H1 (cell line): ENCODE results near the gene SLC22A9. TPM values are rescaled to one million over a fixed set of nuclear protein-coding genes. Genes with fewer than 3 reads are reported as not detected.

Source experiments
- CTCF ChIA-PET: fragments of 300-600 bp; sonication (Branson Sonifier 250); formaldehyde crosslinking; loops from one replicate; lab custom pipeline; 2021; ENCODE audit not compliant: partially characterized antibody; lab: Charles Lee
- POLR2A ChIA-PET: fragments of 300-600 bp; sonication (Branson Sonifier 250); formaldehyde crosslinking; loops from one replicate; lab custom pipeline; 2021; ENCODE audit warnings: inconsistent platforms; ENCODE audit not compliant: partially characterized antibody; lab: Charles Lee
- DNase-seq, 2 experiments: peaks; one replicate each; pipeline versions ENCODE4 v3.0.0 to v3.0.0-alpha.2; 2010 to 2022; ENCODE audit warnings: low spot score in 2 of 2, low read depth in 1 of 2, mixed read lengths in 1 of 2
- FAIRE-seq: peaks from 2 replicates; lab custom pipeline; 2011; peaks lifted over from hg19 to GRCh38; lab: Jason Lieb, UNC
- H2AFZ ChIP-seq: 2 replicates; pipeline ENCODE4 v1.8.1; 2012; ENCODE audit warnings: low read length, inconsistent platforms
- H2AK5ac ChIP-seq: 2 replicates; pipeline ENCODE4 v1.6.1; 2013; ENCODE audit warnings: low read depth, low read length
- H2BK120ac ChIP-seq: replicated peaks from 2 replicates; pipeline ENCODE3; 2013; ENCODE audit warnings: low read depth, low read length, inconsistent platforms
- H2BK12ac ChIP-seq: 2 replicates; pipeline ENCODE4 v1.6.1; 2013; ENCODE audit warnings: low read depth, low read length
- H2BK15ac ChIP-seq: 2 replicates; pipeline ENCODE4 v1.6.1; 2013; ENCODE audit warnings: low read length
- H2BK20ac ChIP-seq: 2 replicates; pipeline ENCODE4 v1.6.1; 2013; ENCODE audit warnings: low read length
- H2BK5ac ChIP-seq: 2 replicates; pipeline ENCODE4 v1.6.1; 2013; ENCODE audit warnings: low read depth, low read length
- H3K14ac ChIP-seq: 2 replicates; pipeline ENCODE4 v1.6.1; 2013; ENCODE audit warnings: inconsistent platforms; ENCODE audit not compliant: insufficient read length
- H3K18ac ChIP-seq: 2 replicates; pipeline ENCODE4 v1.6.1; 2013; ENCODE audit warnings: low read length; ENCODE audit errors: extremely low read depth
- H3K23ac ChIP-seq: 2 replicates; pipeline ENCODE4 v1.6.1; 2013; ENCODE audit warnings: inconsistent platforms; ENCODE audit not compliant: insufficient read length
- H3K23me2 ChIP-seq: 2 replicates; pipeline ENCODE4 v1.6.1; 2013; ENCODE audit warnings: low read depth, low read length
- H3K27ac ChIP-seq: 2 replicates; pipeline ENCODE4 v1.6.1; 2011; ENCODE audit warnings: low read depth, low read length, inconsistent platforms
- H3K27me3 ChIP-seq, 4 experiments: replicated peaks in 1 of 4; 1 replicate in 1 of 4; 2 replicates in 3 of 4; pipeline versions ENCODE4 v1.6.1 to v1.8.1; 2011 to 2013; ENCODE audit warnings: low read length in 3 of 4, mild to moderate bottlenecking in 3 of 4, inconsistent platforms in 2 of 4, mixed read lengths in 2 of 4, moderate library complexity in 1 of 4; ENCODE audit not compliant: control insufficient read depth in 3 of 4, insufficient read depth in 3 of 4; ENCODE audit errors: extremely low read depth in 1 of 4
- H3K36me3 ChIP-seq, 4 experiments: 2 replicates each; pipeline versions ENCODE4 v1.6.1 to v1.8.1; 2011 to 2013; ENCODE audit warnings: mild to moderate bottlenecking in 4 of 4, low read length in 3 of 4, moderate library complexity in 2 of 4, control low read depth in 1 of 4, inconsistent platforms in 1 of 4; ENCODE audit not compliant: insufficient read depth in 4 of 4, control insufficient read depth in 2 of 4
- H3K4ac ChIP-seq: replicated peaks from 2 replicates; pipeline ENCODE3; 2013; ENCODE audit warnings: low read length, low read depth, mixed read lengths, inconsistent platforms; ENCODE audit not compliant: insufficient read length
- H3K4me1 ChIP-seq, 4 experiments: replicated peaks in 1 of 4; 1 replicate in 1 of 4; 2 replicates in 3 of 4; pipeline versions ENCODE4 v1.6.1 to v1.8.1; 2011 to 2013; ENCODE audit warnings: low read length in 3 of 4, inconsistent platforms in 2 of 4, mixed read lengths in 1 of 4; ENCODE audit not compliant: insufficient read depth in 4 of 4, control insufficient read depth in 3 of 4
- H3K4me2 ChIP-seq, 2 experiments: 2 replicates each; pipeline versions ENCODE4 v1.6.1 to v1.8.1; 2011 to 2013; ENCODE audit warnings: low read depth in 2 of 2, low read length in 2 of 2, control low read depth in 1 of 2, inconsistent platforms in 1 of 2, mild to moderate bottlenecking in 1 of 2; ENCODE audit not compliant: insufficient read depth in 1 of 2
- H3K4me3 ChIP-seq, 4 experiments: fragments of 200-600, 300-600 bp in 1 of 4; sonication (generic), shearing (Covaris generic), sonication (Bioruptor Twin) in 1 of 4; 2 replicates each; pipeline versions ENCODE4 v1.5.1 to v1.8.1; 2011 to 2016; ENCODE audit warnings: low read length in 4 of 4, low read depth in 3 of 4, control low read depth in 2 of 4, inconsistent platforms in 2 of 4, mild to moderate bottlenecking in 2 of 4, mixed read lengths in 1 of 4, moderate library complexity in 1 of 4; ENCODE audit not compliant: insufficient read depth in 2 of 4; ENCODE audit errors: extremely low read depth in 1 of 4
- H3K56ac ChIP-seq: replicated peaks from 2 replicates; pipeline ENCODE3; 2013; ENCODE audit warnings: low read depth, mild to moderate bottlenecking, mixed read lengths, low read length, inconsistent platforms; ENCODE audit not compliant: insufficient read length
- H3K79me1 ChIP-seq: 2 replicates; pipeline ENCODE4 v1.6.1; 2013; ENCODE audit warnings: low read depth, low read length, control low read depth
- H3K79me2 ChIP-seq, 2 experiments: 2 replicates each; pipeline versions ENCODE4 v1.6.1 to v1.8.1; 2012 to 2013; ENCODE audit warnings: low read length in 2 of 2, mild to moderate bottlenecking in 2 of 2, inconsistent platforms in 1 of 2; ENCODE audit not compliant: insufficient read depth in 2 of 2, control insufficient read depth in 1 of 2
- H3K9ac ChIP-seq, 4 experiments: replicated peaks in 1 of 4; 1 replicate in 1 of 4; 2 replicates in 3 of 4; pipeline versions ENCODE4 v1.6.1 to v1.8.1; 2011 to 2013; ENCODE audit warnings: low read depth in 3 of 4, low read length in 3 of 4, control low read depth in 2 of 4, mild to moderate bottlenecking in 2 of 4, moderate library complexity in 2 of 4, inconsistent platforms in 1 of 4; ENCODE audit errors: extremely low read depth in 1 of 4
- H3K9me3 ChIP-seq, 2 experiments: 2 replicates each; pipeline versions ENCODE4 v1.6.1 to v1.8.1; 2012 to 2013; ENCODE audit warnings: mild to moderate bottlenecking in 2 of 2, moderate library complexity in 2 of 2, control low read depth in 1 of 2, inconsistent platforms in 1 of 2, low read depth in 1 of 2, low read length in 1 of 2, mixed read lengths in 1 of 2; ENCODE audit not compliant: insufficient read depth in 2 of 2
- H4K20me1 ChIP-seq, 2 experiments: replicated peaks in 1 of 2; 2 replicates each; pipeline versions ENCODE3 to v1.8.1; 2011 to 2013; ENCODE audit warnings: inconsistent platforms in 2 of 2, low read length in 2 of 2, mild to moderate bottlenecking in 1 of 2; ENCODE audit not compliant: insufficient read depth in 2 of 2, control insufficient read depth in 1 of 2
- H4K5ac ChIP-seq: 2 replicates; pipeline ENCODE4 v1.6.1; 2013; ENCODE audit warnings: low read length, low read depth, mixed read lengths, inconsistent platforms; ENCODE audit not compliant: insufficient read length
- H4K8ac ChIP-seq: 2 replicates; pipeline ENCODE4 v1.8.0; 2013; ENCODE audit warnings: mild to moderate bottlenecking, moderate library complexity, low read length, inconsistent platforms; ENCODE audit not compliant: insufficient read depth; ENCODE audit errors: extremely low read depth
- H4K91ac ChIP-seq: replicated peaks from 2 replicates; pipeline ENCODE3; 2013; ENCODE audit warnings: low read length, mixed read lengths, inconsistent platforms; ENCODE audit not compliant: insufficient read length
- ASH2L ChIP-seq: fragments of 200-600, 300-600 bp; sonication (generic); IDR thresholded peaks from one replicate; pipeline ENCODE4 v1.7.1; 2017; ENCODE audit warnings: low read length
- ATF2 ChIP-seq: IDR thresholded peaks from 2 replicates; pipeline ENCODE4 v1.6.1; 2012; ENCODE audit warnings: low read length, inconsistent platforms
- BCL11A ChIP-seq, 2 experiments: IDR thresholded peaks; one replicate each; pipeline ENCODE4 v1.6.1; 2011; ENCODE audit warnings: low read depth in 2 of 2, low read length in 2 of 2, mild to moderate bottlenecking in 2 of 2
- CTBP2 ChIP-seq: IDR thresholded peaks from 2 replicates; pipeline ENCODE4 v1.7.0; 2011; ENCODE audit warnings: borderline replicate concordance, mild to moderate bottlenecking, moderate library complexity, mixed read lengths, low read length; ENCODE audit not compliant: insufficient read depth, insufficient read length
- GTF2F1 ChIP-seq: IDR thresholded peaks from 2 replicates; pipeline ENCODE4 v1.6.1; 2012; ENCODE audit warnings: low read depth, low read length, improper control_type of control experiment, borderline replicate concordance
- KDM5A ChIP-seq: fragments of 200-600 bp; IDR thresholded peaks from 2 replicates; pipeline ENCODE4 v1.7.1; 2012; ENCODE audit warnings: mild to moderate bottlenecking, low read length, inconsistent platforms, mixed read lengths
- POU5F1 ChIP-seq: IDR thresholded peaks from 2 replicates; pipeline ENCODE4 v1.6.1; 2011; ENCODE audit warnings: low read depth, mild to moderate bottlenecking, low read length, moderate library complexity
- RBBP5 ChIP-seq: IDR thresholded peaks from 2 replicates; pipeline ENCODE4 v1.7.1; 2012; ENCODE audit warnings: low read depth, mild to moderate bottlenecking, inconsistent platforms, low read length, moderate library complexity, borderline replicate concordance
- RNF2 ChIP-seq: fragments of 200-900, 300-1000 bp; sonication (generic); IDR thresholded peaks from 2 replicates; pipeline ENCODE4 v1.7.1; 2016; ENCODE audit warnings: borderline replicate concordance, low read depth, mild to moderate bottlenecking, antibody characterized with exemption, low read length; ENCODE audit not compliant: poor library complexity, severe bottlenecking; ENCODE audit errors: missing control alignments
- SAP30 ChIP-seq: fragments of 300-600 bp; sonication (generic); IDR thresholded peaks from 2 replicates; pipeline ENCODE4 v1.7.1; 2012; ENCODE audit warnings: low read length, moderate library complexity, mild to moderate bottlenecking, inconsistent platforms; ENCODE audit not compliant: insufficient read depth, insufficient replicate concordance
- WGBS, 2 experiments: shearing (Covaris generic) in 1 of 2; methylation state at CpG; one replicate each; pipeline versions ENCODE4 v1.1.6 to v1.1.7; 2013 to 2015; ENCODE audit warnings: low lambda C conversion rate in 2 of 2, mixed read lengths in 2 of 2, inconsistent platforms in 1 of 2, low coverage in 1 of 2, missing lambda C conversion rate in 1 of 2; ENCODE audit not compliant: insufficient replicate concordance in 2 of 2, insufficient coverage in 1 of 2, insufficient read length in 1 of 2; ENCODE audit errors: extremely low coverage in 1 of 2, missing lambda C conversion rate in 1 of 2; 5-methylcytosine and 5-hydroxymethylcytosine counted together
- polyA plus RNA-seq, 7 experiments: library from polyadenylated mRNA; depleted of rRNA in 3 of 7; stranded (reverse) in 5 of 7; unstranded in 2 of 7; fragments of >200 nt in 5 of 7; fragments of 200-250 nt in 2 of 7; gene quantifications; 1 replicate in 5 of 7; 2 replicates in 1 of 7; 4 replicates in 1 of 7; pipeline versions ENCODE4 v1.2.1 to v1.2.3, GENCODE V29; 2011 to 2013; ENCODE audit warnings: missing spikeins in 2 of 7, mixed read lengths in 2 of 7
- total RNA-seq: library from RNA; stranded (reverse); fragmentation: NEBNext Ultra II Directional; extraction: Animal tissue kit (Norgen Biotek cat#: 25700); gene quantifications from 2 replicates; pipeline ENCODE4 v1.2.1, GENCODE V29; 2021

The SLC22A9 gene
- total and polyA plus RNA-seq, 2 of the 8 experiments (the other 6 are each of a cell fraction or from before 2014, with no cell fraction given): not detected

DNA sequence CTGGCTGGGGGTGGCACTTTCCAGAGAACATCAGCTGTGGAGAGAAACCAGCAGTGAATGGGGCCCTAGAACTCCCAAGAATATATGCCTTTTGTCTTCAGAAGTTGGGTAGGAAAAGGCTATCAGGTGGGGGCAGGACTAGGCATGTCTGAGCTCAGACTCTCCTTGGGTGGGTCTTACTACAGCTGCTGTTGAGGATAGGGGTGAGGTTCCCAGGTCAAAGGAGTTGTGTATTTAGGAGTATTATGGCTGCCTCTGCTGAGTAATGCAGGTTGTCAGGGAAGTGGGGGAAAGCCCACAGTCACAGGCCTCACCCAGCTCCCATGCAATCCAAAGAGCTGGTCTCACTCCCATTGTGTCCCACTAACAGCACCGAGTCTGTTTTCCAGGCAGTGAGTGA lies 26.1 kb downstream of the SLC22A9 start:
- Histone ChIP-seq H3K9ac (no peak overlapping the region), H3K36me3 (no peaks in the 10 kb centered on the region), H2AFZ (no peak overlapping the region), H2BK15ac (no peak overlapping the region), H4K91ac (no peak overlapping the region), H3K23me2 (no peaks in the 10 kb centered on the region), H3K9me3 (no peaks in the 10 kb centered on the region), H2AK5ac (no peak overlapping the region), H2BK5ac (no peak overlapping the region), H4K5ac (no peak overlapping the region), H4K20me1 (no peaks in the 10 kb centered on the region), H3K27me3 (no peaks in the 10 kb centered on the region), H3K18ac (no peak overlapping the region), H3K23ac (no peak overlapping the region), H2BK20ac (no peak overlapping the region), H3K4ac (no peak overlapping the region), H3K4me1 (no peaks in the 10 kb centered on the region), H3K14ac (peak overlapping the region; percentile 12), H2BK120ac (no peak overlapping the region), H3K4me3 (no peak overlapping the region), H2BK12ac (no peak overlapping the region), H3K79me1 (no peaks in the 10 kb centered on the region), H3K79me2 (no peaks in the 10 kb centered on the region), H4K8ac (no peak overlapping the region), H3K4me2 (no peak overlapping the region), H3K56ac (no peak overlapping the region), H3K27ac (no peak overlapping the region)
- POLR2A ChIA-PET: no interaction called here
- CTCF ChIA-PET: interaction anchor here (1.2 to 1.7 kb wide), 2 partner anchors 14 to 33 kb away, joined by 3 to 4 read pairs; no protein-coding TSS in a partner anchor
- DNase-seq: no peak
- no peak for FAIRE-seq
- WGBS, 2 experiments: 80% methylated on average over 1 of the region's 1 CpG; no CpG with 5 or more reads in 1 of the 2 experiments
- no peak for TF ChIP-seq KDM5A
- no peak for TF ChIP-seq ASH2L
- no peak for TF ChIP-seq BCL11A (IDR thresholded peaks at IDR 0.05; ENCODE audit: low read depth in 2 of 2, low read length in 2 of 2)
- no peak for TF ChIP-seq RBBP5
- no peak for TF ChIP-seq GTF2F1
- TF ChIP-seq CTBP2: no peak
- TF ChIP-seq RNF2: no peak
- no peak for TF ChIP-seq SAP30
- no peak for TF ChIP-seq ATF2
- TF ChIP-seq POU5F1: no peak
